Peyer's patch (tissue), 4 donors: ENCODE measurements around the gene CACNA2D1.

Experiments used
- POLR2A ChIP-seq, 2 donors: fragments of 450-650 bp; IDR thresholded peaks; one replicate each; pipeline ENCODE4 v1.5.1; 2017; ENCODE audit warnings: antibody characterized with exemption in 2 of 2, mild to moderate bottlenecking in 2 of 2, moderate library complexity in 2 of 2
- TF ChIP-seq, protein P1 (sequence below), 6 experiments: fragments of 450-650 bp in 4 of 6; fragments of 200-600 bp in 2 of 6; sonication (generic) in 1 of 6; IDR thresholded peaks; one replicate each; pipeline ENCODE4 v1.5.1; 2017 to 2019; ENCODE audit warnings: antibody characterized with exemption in 6 of 6, mild to moderate bottlenecking in 3 of 6, moderate library complexity in 1 of 6

DNA sequence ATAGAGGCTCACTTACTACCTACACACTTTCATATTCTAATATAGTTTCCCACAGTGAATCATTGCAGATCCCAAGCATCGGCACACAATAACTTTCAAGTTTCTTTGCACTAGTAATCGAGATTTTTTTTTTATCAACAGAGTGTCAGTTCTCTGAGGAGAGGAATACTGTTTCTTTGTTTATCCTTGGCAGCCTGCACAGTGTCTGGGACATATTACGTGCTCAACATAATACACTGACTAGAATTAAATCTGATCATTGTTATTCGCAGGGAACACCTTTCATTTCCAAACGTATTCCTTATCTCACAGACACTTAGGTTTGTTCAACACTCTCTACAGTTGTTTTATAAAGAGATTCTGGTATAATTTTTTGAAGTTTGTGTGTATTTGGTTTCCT, 95.3 kb downstream of the CACNA2D1 start:
- no peak for TF ChIP-seq POLR2A (IDR thresholded peaks at IDR 0.05)
- TF ChIP-seq, protein P1, sequence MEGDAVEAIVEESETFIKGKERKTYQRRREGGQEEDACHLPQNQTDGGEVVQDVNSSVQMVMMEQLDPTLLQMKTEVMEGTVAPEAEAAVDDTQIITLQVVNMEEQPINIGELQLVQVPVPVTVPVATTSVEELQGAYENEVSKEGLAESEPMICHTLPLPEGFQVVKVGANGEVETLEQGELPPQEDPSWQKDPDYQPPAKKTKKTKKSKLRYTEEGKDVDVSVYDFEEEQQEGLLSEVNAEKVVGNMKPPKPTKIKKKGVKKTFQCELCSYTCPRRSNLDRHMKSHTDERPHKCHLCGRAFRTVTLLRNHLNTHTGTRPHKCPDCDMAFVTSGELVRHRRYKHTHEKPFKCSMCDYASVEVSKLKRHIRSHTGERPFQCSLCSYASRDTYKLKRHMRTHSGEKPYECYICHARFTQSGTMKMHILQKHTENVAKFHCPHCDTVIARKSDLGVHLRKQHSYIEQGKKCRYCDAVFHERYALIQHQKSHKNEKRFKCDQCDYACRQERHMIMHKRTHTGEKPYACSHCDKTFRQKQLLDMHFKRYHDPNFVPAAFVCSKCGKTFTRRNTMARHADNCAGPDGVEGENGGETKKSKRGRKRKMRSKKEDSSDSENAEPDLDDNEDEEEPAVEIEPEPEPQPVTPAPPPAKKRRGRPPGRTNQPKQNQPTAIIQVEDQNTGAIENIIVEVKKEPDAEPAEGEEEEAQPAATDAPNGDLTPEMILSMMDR (IDR thresholded peaks at IDR 0.05) = no peak
